Endodermal cell (in vitro differentiated cells): Measurements from ENCODE around the gene ANKRD39. TPM values are rescaled to one million over a fixed set of nuclear protein-coding genes. Genes with fewer than 3 reads are reported as not detected.
"Not testable (repeated sequence)": the region's sequence is repeated elsewhere in the genome, so short reads cannot be mapped to it uniquely, and the experiment has no call there.

Experiments used
- DNase-seq: peaks from one replicate; pipeline ENCODE4 v3.0.0-alpha.2; 2017
- H3K27ac ChIP-seq: 2 replicates; pipeline ENCODE4 v1.5.1; 2013; ENCODE audit warnings: mild to moderate bottlenecking, low read depth, low read length, moderate library complexity
- H3K27me3 ChIP-seq: 2 replicates; pipeline ENCODE4 v1.6.1; 2013; ENCODE audit warnings: mild to moderate bottlenecking, low read length, moderate library complexity; ENCODE audit not compliant: insufficient read depth, control insufficient read depth, poor library complexity, severe bottlenecking
- H3K36me3 ChIP-seq: 2 replicates; pipeline ENCODE4 v1.7.0; 2013; ENCODE audit warnings: mild to moderate bottlenecking, low read length, moderate library complexity; ENCODE audit not compliant: control insufficient read depth, insufficient read depth
- H3K4me1 ChIP-seq: one replicate; pipeline ENCODE4 v1.7.0; 2013; ENCODE audit warnings: low read length; ENCODE audit not compliant: control insufficient read depth, insufficient read depth
- H3K4me3 ChIP-seq: 2 replicates; pipeline ENCODE4 v1.5.1; 2013; ENCODE audit warnings: mild to moderate bottlenecking, low read length, moderate library complexity
- H3K9ac ChIP-seq: 2 replicates; pipeline ENCODE4 v1.6.1; 2013; ENCODE audit warnings: mild to moderate bottlenecking, low read length, moderate library complexity; ENCODE audit not compliant: poor library complexity, severe bottlenecking; ENCODE audit errors: extremely low read depth
- H3K9me3 ChIP-seq: 2 replicates; pipeline ENCODE4 v1.6.1; 2013; ENCODE audit warnings: mild to moderate bottlenecking, low read length, moderate library complexity; ENCODE audit not compliant: control insufficient read depth
- H3K27ac Mint-ChIP-seq: 2 replicates; pipeline ENCODE4 v1.8.0; 2020; ENCODE audit warnings: mixed read lengths
- H3K27me3 Mint-ChIP-seq: 2 replicates; pipeline ENCODE4 v1.8.0; 2021; ENCODE audit warnings: mild to moderate bottlenecking, mixed read lengths; ENCODE audit not compliant: insufficient read depth
- H3K36me3 Mint-ChIP-seq: 2 replicates; pipeline ENCODE4 v1.8.0; 2020; ENCODE audit warnings: low read depth, mixed read lengths
- H3K4me1 Mint-ChIP-seq: 2 replicates; pipeline ENCODE4 v1.8.0; 2020; ENCODE audit warnings: mixed read lengths
- H3K4me3 Mint-ChIP-seq: 2 replicates; pipeline ENCODE4 v1.8.0; 2020; ENCODE audit warnings: mild to moderate bottlenecking, moderate library complexity, mixed read lengths
- H3K9me3 Mint-ChIP-seq: 2 replicates; pipeline ENCODE4 v1.8.0; 2020; ENCODE audit warnings: mild to moderate bottlenecking, mixed read lengths
- CTCF ChIP-seq: fragments of 200-600 bp; sonication (generic); conservative IDR thresholded peaks from 2 replicates; pipeline ENCODE4 v1.5.0; 2021; ENCODE audit warnings: antibody characterized with exemption, mild to moderate bottlenecking
- WGBS, 2 experiments: methylation state at CpG; one replicate each; pipeline versions ENCODE4 v1.1.5 to v1.1.7; 2013; ENCODE audit warnings: missing lambda C conversion rate in 2 of 2, mixed read lengths in 1 of 2; ENCODE audit not compliant: insufficient coverage in 1 of 2, insufficient read length in 1 of 2; 5-methylcytosine and 5-hydroxymethylcytosine counted together
- total RNA-seq, 2 donors: library from RNA; stranded (reverse); fragmentation: NEBNext Ultra II Directional in 1 of 2; extraction: Animal tissue kit (Norgen Biotek cat#: 25700) in 1 of 2; gene quantifications; 2 replicates in 1 of 2; 3 replicates in 1 of 2; pipeline ENCODE4 v1.2.1, GENCODE V29; 2021

Gene ANKRD39
- total RNA-seq, 2 donors from 2014 or later, result 14.6 to 16.7 TPM

- H3K4me3 Mint-ChIP-seq, result no peak overlapping the region
- no peak overlapping the region for H3K27ac Mint-ChIP-seq
These were observed 49.5 kb downstream of the ANKRD39 start for GRCh38 chr2:96808176-96808837.

GRCh38 chr2:96807127-96807471 lies 50.7 kb downstream of the ANKRD39 start:
- no peaks in the 10 kb centered on the region for H3K9me3 Mint-ChIP-seq
- TF ChIP-seq CTCF, result no peak
- no peaks in the 10 kb centered on the region for H3K27me3 ChIP-seq
- 89 to 96% methylated on average over 6 to 10 of the region's 10 CpGs for WGBS, 2 experiments
- H3K27me3 Mint-ChIP-seq, result no peaks in the 10 kb centered on the region
- no peak overlapping the region for H3K9ac ChIP-seq
- H3K36me3 ChIP-seq, result peaks cover 5% of the 10 kb centered on the region
- peak overlapping the region; percentile 21 for H3K27ac Mint-ChIP-seq
- peaks cover 38% of the 10 kb centered on the region for H3K36me3 Mint-ChIP-seq
- no peak for DNase-seq
- no peaks in the 10 kb centered on the region for H3K9me3 ChIP-seq
- peaks cover 7% of the 10 kb centered on the region for H3K4me1 Mint-ChIP-seq
- no peak overlapping the region for H3K4me3 Mint-ChIP-seq
- H3K27ac ChIP-seq, result no peak overlapping the region
- peaks cover 10% of the 10 kb centered on the region for H3K4me1 ChIP-seq
- H3K4me3 ChIP-seq, result no peak overlapping the region

More at GRCh38 chr2:96808176-96808837, 49.5 kb downstream of the ANKRD39 start:
- Histone ChIP-seq H3K36me3 (peaks cover 4% of the 10 kb centered on the region), H3K9me3 (no peaks in the 10 kb centered on the region), H3K27me3 (no peaks in the 10 kb centered on the region), H3K4me3 (no peak overlapping the region), H3K9ac (no peak overlapping the region), H3K27ac (no peak overlapping the region), H3K4me1 (peaks cover 10% of the 10 kb centered on the region)
- TF ChIP-seq CTCF, result no peak
- no peaks in the 10 kb centered on the region for H3K9me3 Mint-ChIP-seq
- no peak for DNase-seq
- no peaks in the 10 kb centered on the region for H3K27me3 Mint-ChIP-seq
- 88 to 92% methylated on average over 5 to 10 of the region's 10 CpGs for WGBS, 2 experiments
- H3K36me3 Mint-ChIP-seq, result peaks cover 44% of the 10 kb centered on the region
- H3K4me1 Mint-ChIP-seq, result peaks cover 7% of the 10 kb centered on the region

GRCh38 chr2:96806468-96807126 lies 51.2 kb downstream of the ANKRD39 start:
- Mint-ChIP-seq H3K36me3 (peaks cover 37% of the 10 kb centered on the region), H3K4me1 (peaks cover 7% of the 10 kb centered on the region), H3K27me3 (no peaks in the 10 kb centered on the region), H3K27ac (peak overlapping the region; percentile 21), H3K4me3 (no peak overlapping the region), H3K9me3 (no peaks in the 10 kb centered on the region)
- no peak for TF ChIP-seq CTCF
- H3K9ac ChIP-seq, result no peak overlapping the region
- no peaks in the 10 kb centered on the region for H3K9me3 ChIP-seq
- no peak for DNase-seq
- WGBS, 2 experiments, result 95 to 98% methylated on average over 13 to 14 of the region's 23 CpGs
- peaks cover 10% of the 10 kb centered on the region for H3K36me3 ChIP-seq
- H3K27ac ChIP-seq, result no peak overlapping the region
- H3K4me3 ChIP-seq, result no peak overlapping the region
- peaks cover 10% of the 10 kb centered on the region for H3K4me1 ChIP-seq
- no peaks in the 10 kb centered on the region for H3K27me3 ChIP-seq

GRCh38 chr2:96805946-96806345 lies 51.9 kb downstream of the ANKRD39 start:
- 96% methylated on average over 10 of the region's 20 CpGs; no CpG with 5 or more reads in 1 of the 2 experiments for WGBS, 2 experiments
- not testable (repeated sequence) for H3K27me3 ChIP-seq
- H3K36me3 Mint-ChIP-seq, result peaks cover 32% of the 10 kb centered on the region

More at GRCh38 chr2:96805946-96806345, 51.9 kb downstream of the ANKRD39 start:
- H3K4me1 Mint-ChIP-seq, H3K9me3 ChIP-seq, DNase-seq, H3K9me3 Mint-ChIP-seq, H3K4me3 Mint-ChIP-seq, H3K4me3 ChIP-seq, H3K27ac Mint-ChIP-seq, H3K27me3 Mint-ChIP-seq, H3K9ac ChIP-seq, H3K27ac ChIP-seq: not testable (repeated sequence)
- Histone ChIP-seq H3K36me3 (peaks cover 15% of the 10 kb centered on the region), H3K4me1 (peaks cover 10% of the 10 kb centered on the region)
